ENCODE results near the gene URM1. TPM values are rescaled to one million over a fixed set of nuclear protein-coding genes. Genes with fewer than 3 reads are reported as not detected.

Gene URM1
- total RNA-seq, 4 donors from 2014 or later = 17.8 to 20.9 (median 19.7) TPM

DNA sequence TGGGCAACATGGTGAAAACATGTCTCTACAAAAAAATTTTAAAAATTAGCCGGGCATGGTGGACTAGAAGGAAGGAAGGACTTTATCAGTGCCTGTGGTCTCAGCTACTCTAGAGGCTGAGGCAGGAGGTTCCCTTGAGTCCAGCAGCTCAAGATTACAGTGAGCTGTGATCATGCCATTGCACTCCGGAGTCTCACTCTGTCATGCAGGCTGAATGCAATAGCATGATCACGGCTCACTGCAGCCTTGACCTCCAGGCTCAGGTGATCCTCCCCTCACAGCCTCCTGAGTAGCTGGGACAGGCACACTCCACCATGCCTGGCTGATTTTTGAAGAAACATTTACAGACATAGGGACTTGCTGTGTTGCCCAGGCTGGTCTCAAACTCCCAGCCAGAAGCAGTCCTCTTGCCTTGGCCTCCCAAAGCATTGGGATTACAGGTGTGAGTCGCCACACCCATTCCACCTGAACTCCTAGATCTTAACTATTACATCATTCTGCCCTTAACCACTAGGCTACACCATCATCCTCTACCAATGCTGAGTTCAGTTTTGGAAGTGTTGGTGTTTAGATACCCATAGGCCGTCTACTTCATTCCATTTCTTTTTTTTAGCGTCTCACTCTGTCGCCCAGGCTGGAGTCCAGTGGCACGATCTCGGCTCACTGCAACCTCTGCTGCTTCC, 2.0 kb upstream of the URM1 start:
- TF ChIP-seq, protein P1, sequence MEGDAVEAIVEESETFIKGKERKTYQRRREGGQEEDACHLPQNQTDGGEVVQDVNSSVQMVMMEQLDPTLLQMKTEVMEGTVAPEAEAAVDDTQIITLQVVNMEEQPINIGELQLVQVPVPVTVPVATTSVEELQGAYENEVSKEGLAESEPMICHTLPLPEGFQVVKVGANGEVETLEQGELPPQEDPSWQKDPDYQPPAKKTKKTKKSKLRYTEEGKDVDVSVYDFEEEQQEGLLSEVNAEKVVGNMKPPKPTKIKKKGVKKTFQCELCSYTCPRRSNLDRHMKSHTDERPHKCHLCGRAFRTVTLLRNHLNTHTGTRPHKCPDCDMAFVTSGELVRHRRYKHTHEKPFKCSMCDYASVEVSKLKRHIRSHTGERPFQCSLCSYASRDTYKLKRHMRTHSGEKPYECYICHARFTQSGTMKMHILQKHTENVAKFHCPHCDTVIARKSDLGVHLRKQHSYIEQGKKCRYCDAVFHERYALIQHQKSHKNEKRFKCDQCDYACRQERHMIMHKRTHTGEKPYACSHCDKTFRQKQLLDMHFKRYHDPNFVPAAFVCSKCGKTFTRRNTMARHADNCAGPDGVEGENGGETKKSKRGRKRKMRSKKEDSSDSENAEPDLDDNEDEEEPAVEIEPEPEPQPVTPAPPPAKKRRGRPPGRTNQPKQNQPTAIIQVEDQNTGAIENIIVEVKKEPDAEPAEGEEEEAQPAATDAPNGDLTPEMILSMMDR (IDR thresholded peaks at IDR 0.05; ENCODE audit: low read depth) = no peak

DNA sequence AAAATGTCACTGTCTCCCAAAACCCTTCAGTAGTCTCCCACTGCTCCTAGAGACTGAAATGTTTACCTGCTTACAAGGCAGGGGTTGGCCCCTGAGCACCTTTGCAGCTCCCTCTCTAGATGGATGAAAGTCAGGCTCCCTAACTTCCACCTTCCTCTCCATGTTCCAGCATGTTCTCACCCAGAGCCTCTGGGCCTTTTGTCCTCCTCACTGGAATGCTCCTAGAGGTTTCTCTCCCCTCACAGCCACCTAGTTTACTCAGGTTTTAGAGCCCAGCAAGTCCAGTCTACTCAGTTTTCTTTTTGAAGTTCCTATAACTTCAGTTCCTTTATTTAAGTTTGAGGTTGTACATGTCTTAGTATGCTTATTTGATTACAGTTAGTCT, 815 bp upstream of the URM1 start:
- TF ChIP-seq, protein P1 (IDR thresholded peaks at IDR 0.05; ENCODE audit: low read depth) = no peak

DNA sequence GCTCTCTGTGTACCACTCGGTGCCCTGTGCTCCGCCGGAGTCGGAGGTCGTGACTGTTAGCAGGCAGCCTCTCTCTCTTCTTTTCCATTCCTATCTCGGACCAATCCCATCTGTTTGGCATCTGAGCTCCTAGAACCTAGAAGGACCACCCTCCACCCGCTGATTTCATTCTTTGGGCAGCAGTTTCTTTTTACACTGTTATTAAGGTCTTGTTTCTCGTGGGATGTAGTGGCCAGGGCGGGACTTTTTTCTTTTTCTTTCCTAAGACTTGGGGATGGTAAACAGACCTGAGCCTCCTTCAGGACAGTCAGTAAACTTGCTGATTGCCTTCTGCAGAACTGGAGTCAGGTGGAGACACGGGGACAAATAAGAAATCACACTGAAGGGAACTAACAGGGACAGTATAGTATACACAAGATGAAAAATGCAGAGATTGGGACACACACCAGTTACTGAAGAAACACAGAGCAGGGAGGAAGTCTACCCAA, 500 bp downstream of the URM1 start:
- TF ChIP-seq, protein P1 (IDR thresholded peaks at IDR 0.05; ENCODE audit: low read depth) = no peak

DNA sequence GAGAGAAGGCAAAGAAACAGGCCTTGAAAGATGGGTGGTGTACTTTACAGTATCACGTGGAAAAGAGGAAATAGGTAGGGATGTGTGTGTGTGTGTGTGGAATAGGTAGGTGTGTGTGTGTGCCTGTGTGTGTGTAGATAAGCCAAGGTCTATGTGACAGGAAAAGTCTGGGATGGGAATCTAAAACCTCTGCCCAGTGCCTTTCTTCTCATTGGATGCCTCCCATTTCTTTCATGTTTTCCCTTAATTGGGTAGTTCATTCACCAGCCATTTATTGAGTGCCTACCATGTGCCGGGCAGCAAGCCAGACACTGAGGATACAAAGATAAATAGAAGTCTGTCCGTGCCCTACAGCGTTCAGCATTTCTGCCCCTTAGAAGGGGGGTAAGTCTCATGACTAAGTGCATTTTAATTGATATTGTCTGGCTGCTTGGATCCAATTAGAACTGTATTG, 1.0 kb downstream of the URM1 start:
- TF ChIP-seq, protein P1 (IDR thresholded peaks at IDR 0.05; ENCODE audit: low read depth) = no peak

DNA sequence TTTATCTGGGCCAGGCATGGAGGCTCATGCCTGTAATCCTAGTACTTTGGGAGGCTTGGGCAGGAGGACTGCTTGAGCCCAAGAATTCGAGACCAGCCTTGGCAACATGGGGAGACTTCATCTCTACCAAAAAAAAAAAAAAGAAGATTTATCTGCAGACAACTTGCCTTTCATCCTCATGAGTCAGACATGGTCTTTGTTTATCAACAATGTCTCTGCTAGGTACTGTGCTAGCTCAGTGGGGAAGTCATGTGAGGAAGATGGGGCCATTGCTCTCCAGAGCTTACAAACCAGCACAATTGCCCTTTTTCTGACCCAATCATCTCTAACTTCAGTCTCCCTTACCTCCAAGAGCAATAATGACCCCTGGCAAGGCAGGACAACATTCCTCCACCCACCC, 1.6 kb downstream of the URM1 start:
- TF ChIP-seq, protein P1 (IDR thresholded peaks at IDR 0.05; ENCODE audit: low read depth) = no peak

DNA sequence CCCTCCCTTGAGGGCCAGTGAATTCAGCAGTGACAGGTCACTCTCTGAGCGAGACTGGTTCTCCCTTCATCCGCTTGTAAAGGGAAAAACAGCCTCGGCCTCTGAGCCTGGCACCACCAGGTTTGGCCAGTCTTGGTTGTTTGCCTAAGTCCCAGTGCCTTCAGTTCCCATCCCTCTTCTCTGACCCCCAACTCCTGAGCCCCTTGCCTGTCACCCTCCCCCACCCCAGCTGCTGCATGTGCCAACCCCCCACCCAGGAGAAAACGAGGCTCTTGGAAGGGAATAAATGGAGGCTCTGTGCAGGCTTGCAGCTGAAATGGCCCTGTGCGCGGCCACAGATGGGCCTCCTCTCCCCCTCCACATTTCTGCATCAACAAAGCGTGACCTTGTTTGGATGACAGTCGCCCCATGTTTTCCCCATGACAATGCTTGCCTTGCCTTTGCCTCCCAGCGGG, 3.1 kb downstream of the URM1 start:
- TF ChIP-seq, protein P1 (IDR thresholded peaks at IDR 0.05; ENCODE audit: low read depth) = no peak

DNA sequence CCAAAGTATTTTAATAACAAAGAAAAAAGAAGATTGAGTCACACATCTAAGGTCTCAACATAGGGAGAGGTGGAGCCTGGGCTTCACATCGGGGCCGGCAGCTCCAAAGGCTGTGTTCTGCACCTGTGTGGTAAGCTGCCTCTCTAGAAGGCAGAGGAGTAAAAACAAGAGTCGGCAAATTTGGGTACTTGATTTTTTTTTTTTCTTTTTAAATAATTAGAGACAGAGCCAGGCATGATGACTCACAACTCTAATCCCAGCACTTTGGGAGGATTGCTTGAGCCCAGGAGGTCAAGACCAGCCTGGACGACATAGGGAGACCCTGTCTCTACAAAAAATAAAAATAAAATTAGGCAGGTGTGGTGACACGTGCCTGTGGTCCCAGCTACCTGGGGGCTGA, 4.7 kb downstream of the URM1 start:
- TF ChIP-seq, protein P1 (IDR thresholded peaks at IDR 0.05; ENCODE audit: low read depth) = no peak
